HEK293 (cell line): ENCODE data around the gene USP12.

ENCODE experiments used
- GFI1B ChIP-seq: fragments of 450-650 bp; formaldehyde crosslinking; IDR thresholded peaks from 2 replicates; pipeline ENCODE4 v1.5.1; 2016; ENCODE audit warnings: missing biosample characterization, missing genetic modification characterization
- GLI4 ChIP-seq: fragments of 450-650 bp; formaldehyde crosslinking; IDR thresholded peaks from 2 replicates; pipeline ENCODE4 v1.5.1; 2016; ENCODE audit warnings: missing biosample characterization, missing genetic modification characterization
- HIC1 ChIP-seq: fragments of 450-650 bp; formaldehyde crosslinking; IDR thresholded peaks from 2 replicates; pipeline ENCODE4 v1.5.1; 2016; ENCODE audit warnings: missing biosample characterization, missing genetic modification characterization
- HOXA7 ChIP-seq: sonication (generic); formaldehyde crosslinking; IDR thresholded peaks from 2 replicates; pipeline ENCODE4 v1.8.1; 2022; ENCODE audit warnings: missing genetic modification reagents, borderline replicate concordance
- KLF16 ChIP-seq: fragments of 450-650 bp; formaldehyde crosslinking; IDR thresholded peaks from 2 replicates; pipeline ENCODE4 v1.5.1; 2017; ENCODE audit warnings: missing biosample characterization, missing genetic modification characterization
- KLF9 ChIP-seq: fragments of 450-650 bp; formaldehyde crosslinking; IDR thresholded peaks from 2 replicates; pipeline ENCODE4 v1.5.1; 2016; ENCODE audit warnings: missing biosample characterization, missing genetic modification characterization, low read depth
- MYNN ChIP-seq: fragments of 450-650 bp; formaldehyde crosslinking; IDR thresholded peaks from 2 replicates; pipeline ENCODE4 v1.5.1; 2016; ENCODE audit warnings: missing biosample characterization, missing genetic modification characterization, borderline replicate concordance
- PBX3 ChIP-seq: sonication (generic); formaldehyde crosslinking; IDR thresholded peaks from 2 replicates; pipeline ENCODE4 v1.8.1; 2022; ENCODE audit warnings: mild to moderate bottlenecking, moderate library complexity, missing genetic modification reagents
- REPIN1 ChIP-seq: fragments of 450-650 bp; formaldehyde crosslinking; IDR thresholded peaks from 2 replicates; pipeline ENCODE4 v1.5.1; 2017; ENCODE audit warnings: missing biosample characterization, missing genetic modification characterization, low read depth
- REST ChIP-seq: fragments of 450-650 bp; formaldehyde crosslinking; IDR thresholded peaks from 2 replicates; pipeline ENCODE4 v1.5.1; 2016; ENCODE audit warnings: missing biosample characterization, missing genetic modification characterization
- ZBTB20 ChIP-seq: fragments of 450-650 bp; formaldehyde crosslinking; IDR thresholded peaks from 2 replicates; pipeline ENCODE4 v1.5.1; 2016; ENCODE audit warnings: missing biosample characterization, missing genetic modification characterization
- ZBTB8A ChIP-seq: fragments of 450-650 bp; formaldehyde crosslinking; IDR thresholded peaks from 2 replicates; pipeline ENCODE4 v1.5.1; 2016; ENCODE audit warnings: missing biosample characterization, missing genetic modification characterization
- ZNF10 ChIP-seq: fragments of 450-650 bp; formaldehyde crosslinking; IDR thresholded peaks from 2 replicates; pipeline ENCODE4 v1.5.1; 2017; ENCODE audit warnings: missing biosample characterization, missing genetic modification characterization
- ZNF155 ChIP-seq: fragments of 450-650 bp; formaldehyde crosslinking; IDR thresholded peaks from 2 replicates; pipeline ENCODE4 v1.5.1; 2016; ENCODE audit warnings: missing biosample characterization, missing genetic modification characterization
- ZNF248 ChIP-seq: fragments of 450-650 bp; formaldehyde crosslinking; IDR thresholded peaks from 2 replicates; pipeline ENCODE4 v1.5.1; 2017; ENCODE audit warnings: missing biosample characterization, missing genetic modification characterization
- ZNF335 ChIP-seq: fragments of 450-650 bp; formaldehyde crosslinking; conservative IDR thresholded peaks from 2 replicates; pipeline ENCODE4 v1.5.1; 2016; ENCODE audit warnings: missing biosample characterization, missing genetic modification characterization
- ZNF362 ChIP-seq: fragments of 450-650 bp; formaldehyde crosslinking; IDR thresholded peaks from 2 replicates; pipeline ENCODE4 v1.5.1; 2016; ENCODE audit warnings: missing biosample characterization, missing genetic modification characterization
- ZNF394 ChIP-seq: fragments of 450-650 bp; formaldehyde crosslinking; IDR thresholded peaks from 2 replicates; pipeline ENCODE4 v1.5.1; 2016; ENCODE audit warnings: missing biosample characterization, missing genetic modification characterization, mild to moderate bottlenecking, moderate library complexity, borderline replicate concordance
- ZNF398 ChIP-seq: fragments of 450-650 bp; formaldehyde crosslinking; IDR thresholded peaks from 2 replicates; pipeline ENCODE4 v1.5.1; 2017; ENCODE audit warnings: missing biosample characterization, missing genetic modification characterization
- ZNF521 ChIP-seq: fragments of 450-650 bp; formaldehyde crosslinking; IDR thresholded peaks from 2 replicates; pipeline ENCODE4 v1.5.1; 2017; ENCODE audit warnings: missing biosample characterization, mild to moderate bottlenecking, missing genetic modification characterization
- ZNF561 ChIP-seq: fragments of 450-650 bp; IDR thresholded peaks from 2 replicates; pipeline ENCODE4 v1.5.1; 2018; ENCODE audit warnings: missing biosample characterization, missing genetic modification characterization, borderline replicate concordance
- ZNF626 ChIP-seq: fragments of 450-650 bp; sonication (Bioruptor Pico); formaldehyde crosslinking; IDR thresholded peaks from 2 replicates; pipeline ENCODE4 v1.5.1; 2018; ENCODE audit warnings: missing biosample characterization, missing genetic modification characterization, inconsistent platforms
- ZNF629 ChIP-seq: fragments of 450-650 bp; formaldehyde crosslinking; IDR thresholded peaks from 2 replicates; pipeline ENCODE4 v1.5.1; 2017; ENCODE audit warnings: missing biosample characterization, missing genetic modification characterization
- ZNF645 ChIP-seq: fragments of 450-650 bp; formaldehyde crosslinking; IDR thresholded peaks from 2 replicates; pipeline ENCODE4; 2016; ENCODE audit warnings: missing biosample characterization, missing genetic modification characterization
- ZNF664 ChIP-seq: fragments of 450-650 bp; formaldehyde crosslinking; IDR thresholded peaks from 2 replicates; pipeline ENCODE4 v1.5.1; 2016; ENCODE audit warnings: missing biosample characterization, missing genetic modification characterization
- ZNF704 ChIP-seq: fragments of 450-650 bp; formaldehyde crosslinking; IDR thresholded peaks from 2 replicates; pipeline ENCODE4 v1.5.1; 2016; ENCODE audit warnings: missing biosample characterization, missing genetic modification characterization
- ZNF837 ChIP-seq: fragments of 450-650 bp; formaldehyde crosslinking; IDR thresholded peaks from 2 replicates; pipeline ENCODE4 v1.5.1; 2016; ENCODE audit warnings: missing biosample characterization, missing genetic modification characterization

The USP12 gene

GRCh38 chr13:27125357-27126282 lies 46.0 kb downstream of the USP12 start (continued):
- no peak for TF ChIP-seq REPIN1 (tag by site-specific recombination)
- no peak for TF ChIP-seq HOXA7 (CRISPR knock-in tag)
- peak; percentile 70 for TF ChIP-seq HIC1
- TF ChIP-seq GLI4 (tag by site-specific recombination), result 0 out of 2 replicates have a peak, but pooled peaks have one; percentile 48
- TF ChIP-seq ZNF561, result no peak; the same call in 1 of the 2 replicates
- TF ChIP-seq ZBTB20 (tag by site-specific recombination), result peak; percentile 56; the same call in 1 of the 2 replicates
- peak; percentile 58 for TF ChIP-seq ZBTB8A (tag by site-specific recombination)
- TF ChIP-seq ZNF629, result peak; percentile 54
- TF ChIP-seq MYNN, result no peak
- no peak for TF ChIP-seq ZNF398 (tag by site-specific recombination)
- no peak for TF ChIP-seq GFI1B
- no peak; the same call in 1 of the 2 replicates for TF ChIP-seq ZNF394
- TF ChIP-seq ZNF664, result no peak
- no peak for TF ChIP-seq ZNF248 (tag by site-specific recombination)
- peak; percentile 75 for TF ChIP-seq ZNF335 (tag by site-specific recombination)
- no peak for TF ChIP-seq ZNF362 (tag by site-specific recombination)
- TF ChIP-seq ZNF155 (tag by site-specific recombination), result no peak
- TF ChIP-seq KLF9, result peak; percentile 78; the same call in 1 of the 2 replicates
- TF ChIP-seq ZNF521 (tag by site-specific recombination), result no peak
- no peak for TF ChIP-seq PBX3 (CRISPR knock-in tag)
- TF ChIP-seq ZNF837, result no peak
- TF ChIP-seq ZNF626 (tag by site-specific recombination), result no peak
- no peak for TF ChIP-seq ZNF645 (tag by site-specific recombination)
- no peak for TF ChIP-seq ZNF704 (tag by site-specific recombination)
- TF ChIP-seq REST (tag by site-specific recombination), result no peak; the same call in 1 of the 2 replicates
- no peak for TF ChIP-seq ZNF10
- peak; percentile 39; the same call in 1 of the 2 replicates for TF ChIP-seq KLF16 (tag by site-specific recombination)
